NK-92 (cell line): ENCODE data around the gene SLC6A6.
"Not testable (repeated sequence)": the region's sequence is repeated elsewhere in the genome, so short reads cannot be mapped to it uniquely, and the experiment has no call there.

ENCODE experiments used
- DNase-seq: peaks from one replicate; lab custom pipeline; 2025; ENCODE audit not compliant: unreplicated experiment; lab: John Stamatoyannopoulos, UW

SLC6A6 gene

DNA sequence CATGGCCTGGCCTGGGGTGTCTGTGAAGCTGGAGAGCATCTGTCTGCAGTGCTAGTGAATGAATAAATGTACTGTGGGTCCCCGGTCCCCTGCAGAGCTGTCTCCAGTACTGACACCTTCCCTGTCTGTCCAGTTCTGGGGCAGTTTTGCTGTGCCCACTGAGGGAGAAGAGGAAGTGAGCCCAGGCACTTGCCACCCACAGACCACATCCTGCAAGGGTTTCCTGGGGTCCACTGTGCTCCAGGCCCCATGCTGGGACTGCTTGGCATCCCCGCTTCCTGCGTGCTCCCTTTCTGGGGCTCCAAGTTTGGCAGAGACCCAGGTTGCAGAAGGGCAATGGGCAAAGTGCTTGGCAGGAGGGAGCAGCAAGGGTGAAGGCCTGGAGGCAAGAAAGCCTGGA is 4.9 kb upstream of the SLC6A6 start:
- no peak for DNase-seq

DNA sequence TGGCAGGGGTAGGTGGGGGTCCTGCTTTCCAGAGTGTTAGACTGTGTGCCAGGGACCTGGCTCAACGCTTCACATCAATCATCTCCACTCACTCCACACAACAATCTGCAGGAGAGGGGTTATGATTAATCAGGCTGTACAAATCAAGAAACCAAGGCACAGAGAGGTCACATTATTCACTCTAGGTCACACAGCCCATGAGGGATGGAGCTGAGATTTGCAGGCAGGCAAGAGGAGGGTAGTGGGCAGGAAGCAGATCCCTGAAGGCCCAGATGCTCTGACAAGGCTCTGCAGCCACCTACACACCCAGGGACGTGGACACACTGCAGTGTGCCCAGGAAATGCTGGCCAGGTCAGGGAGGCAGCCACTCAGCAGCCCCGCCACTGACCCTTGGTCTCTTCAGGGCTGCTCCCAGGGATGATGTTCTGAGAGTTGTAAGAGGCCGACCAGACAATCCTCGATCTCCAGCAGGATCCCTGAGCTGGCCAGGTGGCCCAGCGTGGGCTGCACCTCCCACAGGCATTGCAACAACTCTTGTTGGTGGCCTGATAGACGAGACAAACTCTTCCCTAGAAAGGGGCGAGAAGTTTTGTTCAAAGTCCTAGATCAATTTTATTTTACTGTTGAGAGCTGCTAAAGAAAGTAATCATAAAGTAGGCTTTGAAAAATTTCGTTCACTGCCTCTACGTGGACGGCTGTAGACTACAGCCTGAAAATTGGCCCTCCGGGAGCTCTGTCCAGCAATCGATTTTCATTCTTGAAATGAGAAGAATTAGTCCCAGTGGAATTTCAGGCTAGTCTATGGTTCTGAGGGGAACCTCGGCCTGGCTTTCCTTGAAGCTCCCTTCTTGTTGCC is 4.2 kb upstream of the SLC6A6 start:
- no peak for DNase-seq

DNA sequence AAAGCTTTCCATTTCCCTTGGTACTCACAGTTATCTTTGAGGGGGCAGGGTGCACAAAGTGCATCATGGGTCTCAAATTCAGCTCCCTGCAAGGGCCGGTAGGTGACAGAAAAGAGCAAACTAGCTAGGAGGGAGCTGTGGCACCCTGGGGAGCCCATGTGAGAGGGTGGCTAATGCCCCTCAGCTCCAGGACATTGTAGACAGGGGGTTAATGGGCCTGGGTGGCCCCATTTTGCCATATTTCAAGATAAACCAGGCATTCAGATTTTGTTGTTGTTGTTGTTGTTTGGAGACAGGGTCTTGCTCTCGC is 3.7 kb upstream of the SLC6A6 start:
- DNase-seq, result no peak

DNA sequence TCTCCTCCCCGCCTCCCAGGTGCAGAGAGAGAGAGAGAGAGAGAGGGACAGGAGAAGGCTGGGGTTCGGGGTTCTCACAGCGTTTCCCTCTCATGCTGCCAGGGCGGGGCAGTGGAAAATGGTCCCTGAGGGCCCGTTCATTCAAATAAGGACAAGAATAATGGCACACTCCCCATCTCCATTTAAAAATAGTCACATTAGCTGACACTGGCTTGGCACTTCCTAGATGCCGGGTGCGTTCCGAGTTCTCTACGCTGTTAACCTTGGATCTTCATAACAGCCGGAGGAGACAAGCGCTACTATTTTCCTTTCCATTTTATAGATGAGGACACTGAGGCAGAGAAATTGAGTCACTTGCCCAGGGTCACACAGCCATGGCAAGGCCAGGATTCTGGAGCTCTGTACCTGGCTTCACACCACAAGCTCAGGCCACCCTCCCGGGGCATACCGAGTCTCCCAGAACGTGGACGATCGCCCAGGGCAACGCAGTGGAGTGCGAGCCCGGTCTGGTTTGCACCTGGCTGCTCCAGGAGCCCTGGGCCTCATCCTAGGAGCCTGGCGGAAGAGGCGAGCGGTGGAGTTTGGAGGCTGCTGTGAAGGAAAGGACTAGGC is 608 bp upstream of the SLC6A6 start:
- DNase-seq, result no peak

DNA sequence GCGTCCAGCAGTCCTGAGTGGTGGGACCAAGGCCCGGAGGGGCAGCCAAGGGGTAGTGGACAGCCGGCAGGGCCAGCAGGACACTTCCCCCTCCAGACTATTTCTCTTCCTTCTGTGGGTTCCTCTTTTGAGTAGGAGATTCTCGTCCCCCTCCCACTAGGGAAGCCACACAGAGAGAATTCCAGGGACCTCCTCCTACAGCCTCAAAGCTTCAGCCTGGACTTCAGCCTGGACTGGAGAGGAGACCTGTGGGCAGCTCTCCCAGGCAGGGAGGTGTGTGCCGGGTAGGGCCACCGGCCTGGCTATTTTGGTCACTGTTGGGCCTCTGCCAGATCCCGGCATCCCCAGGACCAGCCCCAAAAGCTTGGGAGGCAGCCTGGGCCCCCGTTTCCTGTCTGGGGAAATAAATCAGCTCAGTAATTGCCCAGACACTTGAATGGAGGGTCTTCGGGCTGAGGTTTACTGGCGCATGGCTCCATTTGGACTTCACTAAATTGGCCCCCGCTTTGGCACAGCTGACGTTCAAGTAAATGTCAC is 1.3 kb downstream of the SLC6A6 start:
- DNase-seq, result no peak

- DNase-seq, result no peak
These were observed 1.8 kb downstream of the SLC6A6 start for GRCh38 chr3:14404186-14404585.

DNA sequence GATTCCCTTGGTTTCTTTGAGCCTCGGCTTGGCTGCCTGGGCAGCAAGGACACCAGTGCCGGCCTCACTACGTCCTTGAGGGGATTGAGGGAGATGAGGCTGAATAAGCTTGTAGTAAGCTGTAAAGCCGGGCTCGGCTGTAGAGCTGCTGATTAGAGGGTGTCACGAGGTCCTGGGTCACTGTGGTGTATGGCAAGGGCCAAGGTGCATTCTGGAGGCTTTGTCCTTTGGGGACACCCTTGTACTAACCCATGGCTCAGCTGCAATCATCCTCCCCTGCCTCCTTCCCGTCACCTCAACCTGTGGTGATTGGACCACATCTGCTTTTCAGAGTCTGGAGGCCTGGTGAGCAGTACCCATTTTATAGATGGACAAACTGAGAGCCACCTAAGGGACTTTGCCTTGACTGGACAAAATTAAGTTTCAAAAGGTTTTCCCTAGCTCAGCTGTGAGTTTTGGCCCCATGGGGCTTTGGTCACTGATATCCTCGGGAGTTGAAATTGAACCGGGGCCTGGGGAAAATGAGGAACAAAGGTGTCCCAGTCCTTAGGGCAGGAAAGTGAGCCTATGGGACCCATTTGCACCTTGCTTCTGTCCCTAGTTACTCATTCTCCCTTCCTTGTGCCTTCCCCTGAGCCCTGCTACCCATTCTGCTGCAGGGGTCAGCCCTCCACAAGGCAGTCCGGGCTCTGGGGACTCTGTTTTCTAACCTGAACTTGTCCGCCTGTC is 2.4 kb downstream of the SLC6A6 start:
- DNase-seq, result no peak

DNA sequence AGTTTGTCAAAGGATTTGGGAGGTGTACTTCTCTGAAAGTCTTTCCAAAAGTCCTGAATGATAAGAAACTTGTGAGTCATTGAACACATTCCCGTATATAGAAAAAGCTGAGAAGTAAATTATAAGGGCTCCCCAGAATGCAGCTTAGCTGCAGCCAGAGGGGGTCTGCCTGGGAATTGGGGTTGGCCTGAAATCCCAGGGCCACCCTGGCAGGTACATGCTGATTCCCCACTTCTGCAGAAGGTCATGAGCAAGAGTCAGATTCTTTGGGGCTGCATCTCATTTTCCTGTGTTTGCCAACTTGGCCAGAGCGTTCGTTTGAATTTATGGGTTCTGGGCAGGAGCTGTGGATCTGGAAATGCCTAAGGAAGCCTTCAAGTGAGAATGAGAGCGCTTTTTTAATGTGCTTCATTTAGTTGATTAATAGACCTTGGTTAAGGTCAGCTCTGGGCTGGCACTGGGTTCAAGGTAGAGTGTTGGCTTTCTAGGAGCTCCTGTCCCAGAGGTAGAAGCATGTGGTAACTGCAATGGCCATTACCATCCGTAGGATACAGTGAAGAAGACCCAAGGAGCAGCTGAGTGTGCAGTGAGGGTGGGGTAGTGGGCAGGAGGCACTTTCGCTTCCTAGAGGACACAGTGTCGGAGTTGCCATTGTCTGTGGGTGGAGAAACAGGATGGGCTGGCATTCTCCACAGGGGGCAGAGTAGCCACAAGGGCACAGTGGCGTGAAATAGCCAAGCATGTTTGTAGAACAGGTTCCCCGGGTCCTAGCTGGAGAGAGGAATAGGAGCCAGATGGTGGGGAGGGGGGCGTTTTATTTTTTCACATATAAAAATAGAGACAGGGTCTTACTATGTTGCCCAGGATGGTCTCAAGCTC is 3.2 kb downstream of the SLC6A6 start:
- no peak for DNase-seq

- no peak for DNase-seq
These were observed 3.9 kb downstream of the SLC6A6 start for GRCh38 chr3:14406336-14406735.

GRCh38 chr3:14406766-14407165 is 4.4 kb downstream of the SLC6A6 start:
- DNase-seq, result no peak

DNA sequence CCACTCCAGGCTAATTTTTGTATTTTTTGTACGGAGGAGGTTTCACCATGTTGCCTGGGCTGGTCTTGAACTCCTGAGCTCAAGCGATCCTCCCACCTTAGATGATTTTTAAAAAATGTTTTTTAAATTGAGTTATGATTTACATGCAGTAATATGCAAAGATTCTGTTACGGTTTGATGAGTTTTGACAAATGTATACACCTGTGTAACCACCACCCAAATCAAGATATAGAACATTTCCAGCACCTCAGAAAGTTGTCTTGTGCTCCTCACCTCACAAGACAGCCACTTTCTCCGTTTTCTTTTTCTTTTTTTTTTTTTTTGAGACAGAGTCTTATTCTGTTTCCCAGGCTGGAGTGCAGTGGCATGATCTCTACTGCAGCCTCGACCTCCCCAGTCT is 4.8 kb downstream of the SLC6A6 start:
- DNase-seq, result no peak

GRCh38 chr3:14409779-14410063 is 7.3 kb downstream of the SLC6A6 start:
- DNase-seq, result not testable (repeated sequence)

GRCh38 chr3:14410106-14410502 is 7.7 kb downstream of the SLC6A6 start:
- no peak for DNase-seq

DNA sequence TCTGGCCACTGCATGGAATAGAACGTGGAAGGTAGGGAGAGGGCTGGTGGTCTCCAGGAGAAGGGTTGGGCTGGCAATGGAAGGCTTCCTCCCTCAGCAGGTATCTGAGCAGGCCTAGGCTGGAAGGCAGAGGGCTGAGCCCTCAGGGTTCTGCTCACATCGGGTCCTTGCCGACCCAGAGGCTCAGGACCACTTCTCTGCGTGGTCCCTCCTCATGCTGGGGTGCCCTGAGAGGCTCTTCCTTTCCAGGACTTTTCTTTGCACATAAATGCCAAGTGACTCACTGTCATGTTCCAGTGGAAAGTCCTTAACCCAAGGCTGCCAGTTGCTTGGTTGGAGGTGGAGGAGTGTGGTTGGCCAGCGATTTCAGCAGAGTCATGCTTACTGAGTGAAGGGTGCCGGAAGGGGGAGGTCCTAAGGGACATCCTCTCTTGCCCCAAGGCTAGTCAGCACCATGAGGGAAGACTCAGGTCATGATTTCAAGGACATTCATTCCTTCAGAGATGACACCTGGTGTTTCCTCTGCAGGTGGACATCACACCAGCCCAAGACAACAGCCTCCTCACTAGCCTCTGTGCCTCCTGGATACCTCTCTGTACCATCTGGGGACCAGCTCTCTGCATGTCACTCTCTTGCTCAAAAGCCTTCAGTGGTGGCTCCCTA is 8.2 kb downstream of the SLC6A6 start:
- no peak for DNase-seq

GRCh38 chr3:14411166-14411526 is 8.7 kb downstream of the SLC6A6 start:
- DNase-seq, result no peak

- no peak for DNase-seq
These were observed 9.6 kb downstream of the SLC6A6 start for GRCh38 chr3:14411988-14412387.

DNA sequence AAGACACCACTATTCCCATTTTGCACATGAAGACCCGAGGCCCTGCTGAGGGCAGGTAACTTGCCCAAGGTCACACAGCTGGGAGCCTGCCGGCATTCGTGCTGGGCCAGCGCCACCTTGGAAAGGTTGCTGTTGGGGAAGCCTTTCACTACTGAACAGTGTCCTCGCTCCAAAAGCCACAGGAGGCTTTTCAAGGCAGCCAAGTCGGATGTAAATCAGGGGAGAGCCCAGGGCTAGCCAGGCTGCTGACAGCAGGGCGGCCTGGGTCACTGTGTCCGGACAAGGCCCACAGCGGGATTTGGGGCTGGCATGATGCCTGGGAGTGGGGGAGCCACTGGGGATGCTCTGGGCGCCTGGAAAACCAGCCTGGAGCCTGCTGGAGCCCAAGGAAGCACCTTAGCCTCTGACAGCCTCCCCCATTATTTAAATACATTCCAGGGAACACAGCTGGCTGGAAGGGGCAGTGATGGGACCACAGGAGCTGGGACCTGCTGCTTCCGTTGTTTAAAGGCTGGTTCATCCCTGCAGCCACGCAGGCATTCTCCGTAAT is 10.5 kb downstream of the SLC6A6 start:
- DNase-seq, result no peak

- DNase-seq, result no peak
These were observed 11.1 kb downstream of the SLC6A6 start for GRCh38 chr3:14413381-14414071.

DNA sequence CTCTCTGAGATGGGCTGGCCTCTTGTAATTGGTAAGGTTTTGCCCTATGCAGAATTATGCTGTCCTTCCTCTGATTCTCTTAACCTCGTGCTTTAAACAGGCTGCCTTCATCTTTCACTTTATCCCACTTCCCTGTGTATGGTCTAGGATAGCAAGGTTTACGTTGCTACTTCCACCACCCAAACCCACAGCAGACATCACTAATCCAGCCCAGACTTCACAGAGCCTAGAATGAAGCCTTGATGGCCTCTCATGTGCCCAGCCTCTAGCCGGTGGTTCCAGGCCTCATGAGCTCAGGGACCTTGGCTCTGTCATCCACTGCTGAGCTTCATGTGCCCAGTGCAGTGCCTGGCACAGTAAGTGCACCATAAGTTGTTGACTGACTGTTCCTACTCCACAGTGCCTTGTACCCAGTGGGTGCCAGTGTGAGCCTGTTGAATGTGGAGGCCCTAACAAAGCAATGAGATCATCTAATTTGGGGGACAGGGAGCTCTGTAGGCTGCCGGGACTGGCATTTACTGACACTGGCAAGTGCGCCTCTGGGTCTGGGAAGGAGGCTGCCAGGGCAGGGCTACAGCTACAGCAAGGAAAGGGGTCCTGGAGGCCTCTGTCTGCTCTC is 12.5 kb downstream of the SLC6A6 start:
- no peak for DNase-seq
